Right forelimb (tissue), 1 donor: ENCODE data around the gene SF3B6.
"Not testable (repeated sequence)": the region's sequence is repeated elsewhere in the genome, so short reads cannot be mapped to it uniquely, and the experiment has no call there.

Source experiments
- DNase-seq: peaks from one replicate; pipeline ENCODE4 v3.0.0-alpha.2; 2018

The SF3B6 gene, protein sequence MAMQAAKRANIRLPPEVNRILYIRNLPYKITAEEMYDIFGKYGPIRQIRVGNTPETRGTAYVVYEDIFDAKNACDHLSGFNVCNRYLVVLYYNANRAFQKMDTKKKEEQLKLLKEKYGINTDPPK

GRCh38 chr2:24075915-24076848 is at the start of gene SF3B6:
TSS of gene SF3B6 (minus strand) at chr2:24076326. CDS start at chr2:24076229, 97 bp downstream.
- peak; percentile 96 for DNase-seq

- no peak for DNase-seq
These were observed 47.9 kb upstream of the SF3B6 start for GRCh38 chr2:24123922-24124580.

- peak; percentile 88 for DNase-seq
These were observed 47.2 kb upstream of the SF3B6 start, which contains the start of the genes FAM228B and PFN4 for GRCh38 chr2:24123195-24123921. TSS of gene FAM228B (plus strand) at chr2:24123469. CDS start at chr2:24124362, 893 bp downstream. TSS of gene PFN4 (minus strand) at chr2:24123334. CDS start at chr2:24122535, 799 bp downstream.

- DNase-seq, result peak; percentile 56
These were observed 46.5 kb upstream of the SF3B6 start for GRCh38 chr2:24122366-24123194.

- peak; percentile 65 for DNase-seq
These were observed 45.3 kb upstream of the SF3B6 start for GRCh38 chr2:24121469-24121868.

DNA sequence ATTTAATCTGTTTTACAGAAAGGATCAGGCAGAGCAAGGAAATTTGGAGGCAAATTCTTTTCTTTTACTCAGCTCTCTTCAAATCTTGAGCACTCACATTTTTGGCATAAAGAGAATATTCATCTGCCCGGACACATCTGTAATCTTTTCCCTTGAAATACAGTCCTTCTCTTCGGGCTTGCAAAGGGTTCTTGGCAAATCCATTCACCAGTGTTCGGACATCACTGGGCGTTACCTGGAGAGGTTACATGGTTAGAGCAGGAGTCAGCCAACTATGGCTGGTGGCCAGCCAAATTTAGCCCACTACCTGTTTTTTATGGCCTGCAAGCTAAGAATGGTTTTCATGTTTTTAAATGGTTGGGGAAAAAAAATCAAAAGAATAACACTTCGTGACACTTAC is 44.9 kb upstream of the SF3B6 start:
- peak; percentile 69 for DNase-seq

GRCh38 chr2:24117902-24118301 is 41.8 kb upstream of the SF3B6 start:
- DNase-seq, result no peak

GRCh38 chr2:24115057-24115456 is 38.9 kb upstream of the SF3B6 start:
- DNase-seq, result no peak

DNA sequence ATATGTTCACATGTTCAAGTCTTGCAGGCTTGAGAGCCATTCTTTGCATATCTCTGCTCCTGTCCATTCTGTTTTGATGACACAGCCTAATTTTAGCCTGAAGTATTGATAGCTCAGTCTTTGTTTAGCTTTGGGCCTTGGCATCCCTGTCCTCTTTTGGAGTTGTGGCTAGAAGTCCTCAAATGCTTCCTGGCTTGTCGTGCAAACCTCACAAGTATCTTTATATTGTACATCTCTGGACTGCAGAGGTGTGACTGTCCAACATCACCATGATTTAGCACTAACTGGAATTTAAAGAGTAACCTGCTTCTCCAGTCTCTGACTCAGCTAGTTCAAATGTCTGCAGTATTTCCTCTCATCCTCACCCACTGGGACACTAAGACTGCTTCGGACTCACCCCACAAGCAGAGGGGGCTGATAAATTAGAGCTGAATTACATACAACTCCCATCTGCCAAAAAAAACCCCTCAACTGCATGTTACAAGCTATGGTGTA is 35.3 kb upstream of the SF3B6 start:
- DNase-seq, result no peak

DNA sequence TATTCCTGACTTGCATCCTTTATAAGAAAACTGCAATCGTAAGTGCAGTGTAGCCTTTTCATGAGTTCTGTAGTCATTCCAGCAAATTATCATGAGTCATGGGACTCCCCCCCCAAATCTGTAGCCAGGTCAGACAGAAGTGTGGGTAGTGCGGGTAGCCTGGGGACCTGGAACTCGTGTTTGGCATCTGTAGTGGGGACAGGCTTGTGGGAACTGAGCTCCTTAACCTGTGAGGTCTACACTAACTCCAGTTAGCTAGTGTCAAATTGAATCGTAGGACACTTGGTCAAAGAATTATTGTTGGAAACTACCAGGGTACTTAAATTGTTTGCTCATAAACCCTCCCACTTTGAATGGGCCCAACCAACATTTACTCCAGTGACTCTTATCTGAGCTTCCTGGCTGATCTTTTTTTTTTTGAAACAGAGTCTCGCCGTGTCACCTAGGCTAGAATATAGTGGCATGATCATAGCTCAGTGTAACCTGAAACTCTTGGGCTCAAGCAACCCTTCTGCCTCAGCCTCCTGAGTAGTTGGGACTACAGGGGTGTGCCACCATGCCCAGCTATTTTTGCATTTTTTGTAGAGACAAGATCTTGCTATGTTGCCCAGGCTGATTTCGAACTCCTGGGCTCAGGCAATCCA is 34.7 kb upstream of the SF3B6 start:
- DNase-seq, result no peak

DNA sequence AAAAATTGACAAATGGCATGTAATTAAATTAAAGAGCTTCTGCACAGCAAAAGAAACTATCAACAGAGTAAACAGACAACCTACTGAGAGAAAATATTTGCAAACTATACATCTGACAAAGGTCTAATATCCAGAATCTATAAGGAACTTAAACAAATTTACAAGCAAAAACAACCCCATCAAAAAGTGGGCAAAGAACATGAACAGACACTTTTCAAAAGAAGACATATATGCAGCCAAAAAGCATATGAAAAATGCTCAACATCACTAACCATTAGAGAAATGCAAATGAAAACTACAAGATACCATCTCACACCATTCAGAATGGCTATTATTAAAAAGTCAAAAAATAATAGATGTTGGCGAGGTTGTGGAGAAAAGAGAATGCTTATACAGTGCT is 33.3 kb upstream of the SF3B6 start:
- DNase-seq, result not testable (repeated sequence)

- no peak for DNase-seq
These were observed 31.2 kb upstream of the SF3B6 start for GRCh38 chr2:24107336-24107735.

DNA sequence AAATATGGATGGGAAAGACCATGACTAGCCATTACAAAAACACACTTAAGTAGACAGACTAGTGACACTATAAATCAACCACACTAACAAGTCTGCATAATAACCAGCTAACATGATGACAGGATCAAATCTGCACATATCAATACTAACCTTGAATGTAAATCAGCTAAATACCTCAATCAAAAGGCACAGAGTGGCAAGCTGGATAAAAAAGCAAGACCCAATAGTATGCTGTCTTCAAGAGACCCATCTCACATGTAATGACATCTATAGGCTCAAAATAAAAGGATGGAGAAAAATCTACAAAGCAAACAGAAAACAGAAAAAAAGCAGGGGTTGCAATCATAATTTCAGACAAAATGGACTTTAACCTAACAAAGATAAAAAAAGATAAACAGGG is 30.7 kb upstream of the SF3B6 start:
- no peak for DNase-seq

GRCh38 chr2:24105816-24106215 is 29.7 kb upstream of the SF3B6 start:
- DNase-seq, result no peak

GRCh38 chr2:24104906-24105305 is 28.8 kb upstream of the SF3B6 start:
- no peak for DNase-seq

- DNase-seq, result no peak
These were observed 28.1 kb upstream of the SF3B6 start for GRCh38 chr2:24104110-24104650.

GRCh38 chr2:24102677-24103076 is 26.6 kb upstream of the SF3B6 start:
- DNase-seq, result no peak

- DNase-seq, result no peak
These were observed 25.9 kb upstream of the SF3B6 start for GRCh38 chr2:24101992-24102391.

GRCh38 chr2:24100732-24101131 is 24.6 kb upstream of the SF3B6 start:
- not testable (repeated sequence) for DNase-seq

DNA sequence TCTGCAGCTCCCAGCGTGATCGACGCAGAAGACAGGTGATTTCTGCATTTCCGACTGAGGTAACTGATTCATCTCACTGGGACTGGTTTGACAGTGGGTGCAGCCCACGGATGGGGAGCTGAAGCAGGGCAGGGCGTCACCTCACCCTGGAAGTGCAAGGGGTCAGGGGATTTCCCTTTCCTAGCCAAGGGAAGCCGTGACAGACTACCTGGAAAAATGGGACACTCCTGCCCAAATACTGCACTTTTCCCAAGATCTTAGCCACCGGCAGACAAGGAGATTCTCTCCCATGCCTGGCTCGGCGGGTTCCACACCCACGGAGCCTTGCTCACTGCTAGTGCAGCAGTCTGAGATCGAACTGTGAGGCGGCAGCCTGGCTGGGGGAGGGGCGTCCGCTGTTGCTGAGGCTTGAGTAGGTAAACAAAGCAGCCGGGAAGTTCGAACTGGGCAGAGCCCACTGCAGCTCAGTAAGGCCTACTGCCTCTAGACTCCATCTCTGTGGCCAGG is 19.1 kb upstream of the SF3B6 start:
- DNase-seq, result not testable (repeated sequence)

GRCh38 chr2:24093270-24093669 is 17.1 kb upstream of the SF3B6 start:
- not testable (repeated sequence) for DNase-seq
